Kidney epithelial cell (primary cell): ENCODE data around the gene RFLNA. TPM values are rescaled to one million over a fixed set of nuclear protein-coding genes. Genes with fewer than 3 reads are reported as not detected.

Experiments
- DNase-seq: peaks from one replicate; pipeline ENCODE4 v3.0.0-alpha.2; 2010; ENCODE audit warnings: low read depth
- H3K27me3 ChIP-seq: 2 replicates; pipeline ENCODE4 v1.6.0; 2011; ENCODE audit warnings: low read length; ENCODE audit not compliant: control insufficient read depth, insufficient read depth
- H3K36me3 ChIP-seq: 2 replicates; pipeline ENCODE4 v1.5.1; 2011; ENCODE audit warnings: low read length; ENCODE audit not compliant: control insufficient read depth, insufficient read depth
- H3K4me3 ChIP-seq: 2 replicates; pipeline ENCODE4 v1.5.1; 2011; ENCODE audit warnings: low read depth, mild to moderate bottlenecking, control low read depth, low read length
- total RNA-seq: library from RNA; depleted of rRNA; stranded (reverse); fragments of >200 nt; gene quantifications from 2 replicates; pipeline ENCODE4 v1.2.3, GENCODE V29; 2015
- TF ChIP-seq, protein P1 (sequence below): IDR thresholded peaks from 2 replicates; pipeline ENCODE4 v1.5.1; 2011; ENCODE audit warnings: mild to moderate bottlenecking, moderate library complexity, low read length, control low read depth, inconsistent platforms; ENCODE audit not compliant: insufficient read depth, poor library complexity, severe bottlenecking

The RFLNA gene
- total RNA-seq, 1 donor from 2014 or later = 0.54 TPM

DNA sequence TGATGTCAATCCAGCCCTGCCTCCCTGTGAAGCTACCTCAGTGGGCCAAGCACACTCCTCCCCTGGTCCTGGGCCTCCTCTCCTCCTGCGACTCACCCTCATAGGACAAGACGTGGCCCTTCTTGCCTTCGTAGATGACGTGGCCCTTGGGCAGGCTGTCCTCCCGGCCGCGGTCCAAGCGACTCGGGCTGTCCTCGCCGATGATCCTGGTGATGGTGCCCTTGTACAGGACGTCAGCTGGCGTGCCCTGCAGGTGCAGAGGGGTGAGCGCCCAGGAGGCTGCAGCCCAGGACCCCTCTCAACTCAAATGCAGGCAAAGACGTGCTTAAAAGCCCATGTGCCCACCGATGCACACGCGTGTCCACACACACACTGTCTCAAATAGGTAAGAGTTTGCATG, 55.6 kb downstream of the RFLNA start:
- TF ChIP-seq, protein P1, sequence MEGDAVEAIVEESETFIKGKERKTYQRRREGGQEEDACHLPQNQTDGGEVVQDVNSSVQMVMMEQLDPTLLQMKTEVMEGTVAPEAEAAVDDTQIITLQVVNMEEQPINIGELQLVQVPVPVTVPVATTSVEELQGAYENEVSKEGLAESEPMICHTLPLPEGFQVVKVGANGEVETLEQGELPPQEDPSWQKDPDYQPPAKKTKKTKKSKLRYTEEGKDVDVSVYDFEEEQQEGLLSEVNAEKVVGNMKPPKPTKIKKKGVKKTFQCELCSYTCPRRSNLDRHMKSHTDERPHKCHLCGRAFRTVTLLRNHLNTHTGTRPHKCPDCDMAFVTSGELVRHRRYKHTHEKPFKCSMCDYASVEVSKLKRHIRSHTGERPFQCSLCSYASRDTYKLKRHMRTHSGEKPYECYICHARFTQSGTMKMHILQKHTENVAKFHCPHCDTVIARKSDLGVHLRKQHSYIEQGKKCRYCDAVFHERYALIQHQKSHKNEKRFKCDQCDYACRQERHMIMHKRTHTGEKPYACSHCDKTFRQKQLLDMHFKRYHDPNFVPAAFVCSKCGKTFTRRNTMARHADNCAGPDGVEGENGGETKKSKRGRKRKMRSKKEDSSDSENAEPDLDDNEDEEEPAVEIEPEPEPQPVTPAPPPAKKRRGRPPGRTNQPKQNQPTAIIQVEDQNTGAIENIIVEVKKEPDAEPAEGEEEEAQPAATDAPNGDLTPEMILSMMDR = no peak
- no peak for DNase-seq
- H3K4me3 ChIP-seq = no peak overlapping the region
- H3K27me3 ChIP-seq = no peaks in the 10 kb centered on the region
- peaks cover 10% of the 10 kb centered on the region for H3K36me3 ChIP-seq

DNA sequence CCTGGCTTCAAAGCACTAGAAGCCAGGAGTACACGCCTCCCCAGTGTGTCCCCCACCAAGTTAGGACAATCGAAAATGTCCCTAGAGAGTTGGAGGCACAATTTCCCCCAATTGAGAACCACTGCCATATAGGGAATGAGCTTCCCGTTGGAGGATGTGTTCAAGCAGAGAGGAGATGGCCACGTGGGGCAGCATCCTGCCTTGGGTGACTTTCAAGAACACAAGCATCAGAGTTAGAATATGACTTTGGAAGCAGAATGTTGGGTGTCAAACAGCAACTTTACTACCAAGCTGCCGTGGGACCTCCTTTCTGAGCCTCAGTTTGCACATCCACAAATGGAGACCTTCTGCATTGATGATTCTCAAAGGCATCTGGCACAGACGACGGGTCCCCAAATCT, 56.5 kb downstream of the RFLNA start:
- Histone ChIP-seq H3K4me3 (no peak overlapping the region), H3K36me3 (peaks cover 11% of the 10 kb centered on the region), H3K27me3 (no peaks in the 10 kb centered on the region)
- DNase-seq = no peak
- TF ChIP-seq, protein P1 = no peak

DNA sequence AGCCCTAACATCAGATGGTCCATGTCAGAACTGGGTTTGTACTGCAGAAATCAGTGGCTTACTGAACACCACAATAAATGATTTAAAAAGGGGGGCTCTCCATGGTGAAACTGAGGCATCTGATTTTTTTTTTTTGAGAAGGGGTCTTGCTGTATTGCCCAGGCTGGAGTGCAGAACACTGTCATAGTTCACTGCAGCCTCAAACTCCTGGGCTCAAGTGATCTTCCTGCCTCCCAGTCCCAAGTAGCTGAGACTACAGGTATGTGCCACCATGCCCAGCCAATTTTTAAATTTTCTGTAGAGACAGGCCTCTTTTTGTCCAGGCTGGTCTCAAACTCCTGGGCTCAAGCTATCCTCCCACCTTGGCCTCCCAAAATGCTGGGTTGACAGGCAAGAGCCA, 57.4 kb downstream of the RFLNA start:
- H3K36me3 ChIP-seq = peaks cover 12% of the 10 kb centered on the region
- H3K27me3 ChIP-seq = no peaks in the 10 kb centered on the region
- DNase-seq = no peak
- H3K4me3 ChIP-seq = no peak overlapping the region
- TF ChIP-seq, protein P1 = no peak

DNA sequence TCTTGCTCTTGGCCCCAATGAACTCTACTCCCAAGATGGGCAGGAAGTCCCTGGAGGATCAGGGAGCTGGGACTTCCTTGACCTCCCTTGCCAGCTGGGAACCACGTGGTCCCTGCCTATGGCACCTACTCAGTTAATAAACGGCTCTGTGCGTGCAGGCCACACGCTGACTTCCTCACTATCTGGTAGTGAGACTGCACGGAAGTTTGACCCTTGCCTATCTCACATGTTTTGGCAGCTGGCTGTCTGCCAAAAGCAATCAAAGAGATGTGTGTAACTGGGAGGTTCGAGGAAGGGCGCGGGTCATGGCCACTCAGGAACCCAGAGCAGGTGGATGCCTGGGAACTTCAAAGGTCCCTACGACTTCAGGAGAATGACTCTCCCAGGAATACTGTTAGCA, 57.9 kb downstream of the RFLNA start:
- Histone ChIP-seq H3K36me3 (peaks cover 12% of the 10 kb centered on the region), H3K4me3 (no peak overlapping the region)
- TF ChIP-seq, protein P1 = no peak

DNA sequence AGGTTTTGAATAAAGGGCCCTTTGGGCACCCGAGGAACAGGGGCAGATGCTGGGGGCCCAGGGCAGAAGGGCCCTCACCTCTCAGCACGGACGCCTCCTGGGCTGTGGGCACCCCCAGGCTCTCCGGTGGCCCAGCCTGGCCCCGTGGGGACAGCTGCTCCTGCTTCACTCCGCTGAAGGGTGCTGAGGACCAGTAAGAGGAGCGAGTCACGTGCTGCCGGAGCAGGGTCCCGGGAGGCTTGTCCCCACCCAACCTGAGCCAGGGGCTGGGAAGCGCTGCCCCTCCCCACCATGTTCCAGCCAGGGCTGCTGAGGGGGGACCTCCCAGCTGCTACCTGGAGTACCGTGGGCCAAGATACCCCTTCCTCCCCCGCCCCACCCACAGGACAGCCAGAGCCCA, 59.5 kb downstream of the RFLNA start:
- no peaks in the 10 kb centered on the region for H3K27me3 ChIP-seq
- H3K4me3 ChIP-seq = no peak overlapping the region
- TF ChIP-seq, protein P1 = no peak
- no peak for DNase-seq
- H3K36me3 ChIP-seq = peaks cover 12% of the 10 kb centered on the region

More for the DNA sequence above, 57.9 kb downstream of the RFLNA start:
- DNase-seq = no peak
- no peaks in the 10 kb centered on the region for H3K27me3 ChIP-seq

DNA sequence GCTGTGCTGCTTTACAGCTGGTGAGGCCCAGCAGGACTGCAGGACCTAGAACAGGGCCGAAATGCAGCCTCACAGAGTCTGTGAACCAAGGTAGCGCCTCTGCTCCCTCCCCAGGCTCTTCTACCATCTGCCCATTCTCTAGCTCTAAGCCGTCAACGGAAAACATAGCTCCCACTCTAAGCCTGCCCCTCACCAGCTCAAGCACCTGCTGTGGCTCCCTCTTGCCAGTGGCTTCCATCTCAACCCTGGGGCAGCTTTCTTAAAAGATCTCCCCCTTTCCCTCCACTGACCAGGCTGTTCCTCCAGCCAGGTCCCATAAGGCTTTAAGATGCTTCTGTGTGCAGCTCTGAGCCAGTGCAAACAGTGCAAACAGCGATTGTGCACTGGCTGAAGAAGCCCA, 61.3 kb downstream of the RFLNA start:
- TF ChIP-seq, protein P1 = no peak
- Histone ChIP-seq H3K27me3 (no peaks in the 10 kb centered on the region), H3K4me3 (no peak overlapping the region), H3K36me3 (peaks cover 10% of the 10 kb centered on the region)
- DNase-seq = no peak
